Fibroblast of lung (primary cell): ENCODE data around the gene GNLY. TPM values are rescaled to one million over a fixed set of nuclear protein-coding genes. Genes with fewer than 3 reads are reported as not detected.

Experiments used
- DNase-seq, 2 donors: peaks; one replicate each; pipeline versions ENCODE4 v3.0.0 to v3.0.0-alpha.2; 2010; ENCODE audit warnings: low read depth in 2 of 2
- H2AFZ ChIP-seq: 2 replicates; pipeline ENCODE4 v1.5.1; 2012; ENCODE audit warnings: low read length, control low read depth, inconsistent platforms
- H3K27ac ChIP-seq: 2 replicates; pipeline ENCODE4 v1.5.1; 2011; ENCODE audit warnings: low read length, control low read depth; ENCODE audit not compliant: insufficient read depth
- H3K27me3 ChIP-seq: 2 replicates; pipeline ENCODE4 v1.5.1; 2011; ENCODE audit warnings: mild to moderate bottlenecking, low read length; ENCODE audit not compliant: control insufficient read depth, insufficient read depth
- H3K36me3 ChIP-seq: 2 replicates; pipeline ENCODE4 v1.5.1; 2011; ENCODE audit warnings: low read length; ENCODE audit not compliant: control insufficient read depth, insufficient read depth
- H3K4me1 ChIP-seq: 2 replicates; pipeline ENCODE4 v1.5.1; 2011; ENCODE audit warnings: low read length; ENCODE audit not compliant: control insufficient read depth, insufficient read depth; ENCODE audit errors: extremely low read depth
- H3K4me2 ChIP-seq: 2 replicates; pipeline ENCODE4 v1.5.1; 2011; ENCODE audit warnings: low read length, control low read depth; ENCODE audit not compliant: insufficient read depth; ENCODE audit errors: extremely low read depth
- H3K4me3 ChIP-seq, 4 experiments: fragments of 200-600 bp in 1 of 4; sonication (generic) in 1 of 4; replicated peaks in 1 of 4; 2 replicates each; pipeline ENCODE4 v1.5.1; 2011 to 2016; ENCODE audit warnings: low read length in 4 of 4, low read depth in 3 of 4, mild to moderate bottlenecking in 3 of 4, control low read depth in 2 of 4, inconsistent platforms in 1 of 4, mixed read lengths in 1 of 4; ENCODE audit not compliant: insufficient read depth in 1 of 4; ENCODE audit errors: control extremely low read depth in 1 of 4
- H3K79me2 ChIP-seq: 2 replicates; pipeline ENCODE4 v1.5.1; 2012; ENCODE audit warnings: mild to moderate bottlenecking, low read length, inconsistent platforms; ENCODE audit not compliant: control insufficient read depth, insufficient read depth
- H3K9ac ChIP-seq: 2 replicates; pipeline ENCODE4 v1.5.1; 2011; ENCODE audit warnings: mild to moderate bottlenecking, low read length, control low read depth; ENCODE audit not compliant: insufficient read depth
- H3K9me3 ChIP-seq: 2 replicates; pipeline ENCODE4 v1.5.1; 2012; ENCODE audit warnings: low read depth, low read length; ENCODE audit not compliant: control insufficient read depth, insufficient read depth
- H4K20me1 ChIP-seq: 2 replicates; pipeline ENCODE4 v1.5.1; 2011; ENCODE audit warnings: low read length; ENCODE audit not compliant: control insufficient read depth, insufficient read depth; ENCODE audit errors: extremely low read depth
- EZH2 ChIP-seq: IDR thresholded peaks from 2 replicates; pipeline ENCODE4 v1.5.1; 2012; ENCODE audit warnings: low read length, control low read depth, mild to moderate bottlenecking; ENCODE audit errors: missing control alignments
- polyA plus RNA-seq, 2 donors: library from polyadenylated mRNA; depleted of rRNA in 1 of 2; stranded (reverse) in 1 of 2; unstranded in 1 of 2; fragments of >200 nt; gene quantifications; 2 replicates each; pipeline ENCODE4 v1.2.1, GENCODE V29; 2011 to 2012; ENCODE audit warnings: missing spikeins in 1 of 2
- total RNA-seq: library from RNA; depleted of rRNA; stranded (reverse); fragments of >200 nt; gene quantifications from 2 replicates; pipeline ENCODE4 v1.2.1, GENCODE V29; 2014
- TF ChIP-seq, protein P1 (sequence below), 2 donors: IDR thresholded peaks in 1 of 2; conservative IDR thresholded peaks in 1 of 2; 1 replicate in 1 of 2; 2 replicates in 1 of 2; pipeline ENCODE4 v1.5.1; 2011 to 2012; ENCODE audit warnings: low read length in 2 of 2, control low read depth in 1 of 2, inconsistent platforms in 1 of 2, low read depth in 1 of 2, mild to moderate bottlenecking in 1 of 2

The GNLY gene
- total and polyA plus RNA-seq, 2 donors (not counting 1 experiment from before 2014, with no cell fraction given) = under 0.01 TPM; not detected in 1

GRCh38 chr2:85695691-85696668 lies 1.8 kb downstream of the GNLY start:
- Histone ChIP-seq H3K4me1 (peaks cover 3% of the 10 kb centered on the region), H3K4me3 (no peak overlapping the region), H3K36me3 (no peaks in the 10 kb centered on the region), H2AFZ (no peak overlapping the region), H3K4me2 (no peak overlapping the region), H3K9ac (no peak overlapping the region), H3K27me3 (no peaks in the 10 kb centered on the region), H3K27ac (no peak overlapping the region), H4K20me1 (no peaks in the 10 kb centered on the region), H3K79me2 (no peaks in the 10 kb centered on the region), H3K9me3 (no peaks in the 10 kb centered on the region)
- TF ChIP-seq, protein P1, sequence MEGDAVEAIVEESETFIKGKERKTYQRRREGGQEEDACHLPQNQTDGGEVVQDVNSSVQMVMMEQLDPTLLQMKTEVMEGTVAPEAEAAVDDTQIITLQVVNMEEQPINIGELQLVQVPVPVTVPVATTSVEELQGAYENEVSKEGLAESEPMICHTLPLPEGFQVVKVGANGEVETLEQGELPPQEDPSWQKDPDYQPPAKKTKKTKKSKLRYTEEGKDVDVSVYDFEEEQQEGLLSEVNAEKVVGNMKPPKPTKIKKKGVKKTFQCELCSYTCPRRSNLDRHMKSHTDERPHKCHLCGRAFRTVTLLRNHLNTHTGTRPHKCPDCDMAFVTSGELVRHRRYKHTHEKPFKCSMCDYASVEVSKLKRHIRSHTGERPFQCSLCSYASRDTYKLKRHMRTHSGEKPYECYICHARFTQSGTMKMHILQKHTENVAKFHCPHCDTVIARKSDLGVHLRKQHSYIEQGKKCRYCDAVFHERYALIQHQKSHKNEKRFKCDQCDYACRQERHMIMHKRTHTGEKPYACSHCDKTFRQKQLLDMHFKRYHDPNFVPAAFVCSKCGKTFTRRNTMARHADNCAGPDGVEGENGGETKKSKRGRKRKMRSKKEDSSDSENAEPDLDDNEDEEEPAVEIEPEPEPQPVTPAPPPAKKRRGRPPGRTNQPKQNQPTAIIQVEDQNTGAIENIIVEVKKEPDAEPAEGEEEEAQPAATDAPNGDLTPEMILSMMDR (conservative IDR thresholded peaks at IDR 0.05 in 1 of 2, IDR thresholded peaks at IDR 0.05 in 1 of 2; ENCODE audit: low read depth in 1 of 2, low read length in 2 of 2) = no peak
- no peak for TF ChIP-seq EZH2
- DNase-seq = no peak

DNA sequence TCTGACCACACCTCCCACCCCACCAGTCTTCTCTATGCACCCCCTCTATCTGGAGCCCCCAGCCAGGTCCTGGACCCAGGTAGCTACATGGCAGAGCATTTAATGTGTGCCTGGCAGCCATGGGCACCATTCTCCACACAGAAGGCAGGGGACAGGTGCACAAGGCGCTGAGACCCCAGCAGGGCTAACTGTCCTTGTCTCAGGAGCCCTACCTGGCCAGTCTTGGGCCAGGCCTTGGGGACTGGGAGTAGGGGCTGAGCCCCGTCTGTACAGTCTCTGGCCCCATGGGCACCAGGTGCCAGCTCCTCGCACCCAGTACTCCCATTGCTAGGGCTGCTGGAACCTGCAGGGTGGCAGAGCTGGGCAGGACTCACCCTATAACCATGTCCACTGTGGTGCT lies 2.9 kb downstream of the GNLY start:
- no peaks in the 10 kb centered on the region for H4K20me1 ChIP-seq
- H3K27ac ChIP-seq = no peak overlapping the region
- no peak overlapping the region for H2AFZ ChIP-seq
- no peaks in the 10 kb centered on the region for H3K36me3 ChIP-seq
- no peaks in the 10 kb centered on the region for H3K27me3 ChIP-seq
- TF ChIP-seq, protein P1 (conservative IDR thresholded peaks at IDR 0.05 in 1 of 2, IDR thresholded peaks at IDR 0.05 in 1 of 2; ENCODE audit: low read depth in 1 of 2, low read length in 2 of 2) = no peak
- TF ChIP-seq EZH2 = no peak
- DNase-seq = no peak
- H3K4me2 ChIP-seq = no peak overlapping the region
- H3K4me1 ChIP-seq = peaks cover 5% of the 10 kb centered on the region
- H3K9ac ChIP-seq = no peak overlapping the region
- H3K4me3 ChIP-seq = no peak overlapping the region
- no peaks in the 10 kb centered on the region for H3K9me3 ChIP-seq
- H3K79me2 ChIP-seq = no peaks in the 10 kb centered on the region

GRCh38 chr2:85697716-85698115 lies 3.6 kb downstream of the GNLY start:
- Histone ChIP-seq H3K36me3 (no peaks in the 10 kb centered on the region), H3K4me2 (no peak overlapping the region), H3K79me2 (no peaks in the 10 kb centered on the region), H3K9ac (no peak overlapping the region), H3K27ac (no peak overlapping the region), H3K27me3 (no peaks in the 10 kb centered on the region), H3K4me1 (peaks cover 9% of the 10 kb centered on the region), H4K20me1 (no peaks in the 10 kb centered on the region), H3K4me3 (no peak overlapping the region), H2AFZ (no peak overlapping the region), H3K9me3 (no peaks in the 10 kb centered on the region)
- TF ChIP-seq, protein P1 (conservative IDR thresholded peaks at IDR 0.05 in 1 of 2, IDR thresholded peaks at IDR 0.05 in 1 of 2; ENCODE audit: low read depth in 1 of 2, low read length in 2 of 2) = no peak
- TF ChIP-seq EZH2 = no peak
- DNase-seq = no peak
